ENCODE measurements around the gene CHST4. TPM values are rescaled to one million over a fixed set of nuclear protein-coding genes. Genes with fewer than 3 reads are reported as not detected.
A peak's percentile ranks its signal among the peaks of the same experiment; 100 is the strongest.

CHST4 gene
- total and polyA plus RNA-seq, 8 donors, result not detected

DNA sequence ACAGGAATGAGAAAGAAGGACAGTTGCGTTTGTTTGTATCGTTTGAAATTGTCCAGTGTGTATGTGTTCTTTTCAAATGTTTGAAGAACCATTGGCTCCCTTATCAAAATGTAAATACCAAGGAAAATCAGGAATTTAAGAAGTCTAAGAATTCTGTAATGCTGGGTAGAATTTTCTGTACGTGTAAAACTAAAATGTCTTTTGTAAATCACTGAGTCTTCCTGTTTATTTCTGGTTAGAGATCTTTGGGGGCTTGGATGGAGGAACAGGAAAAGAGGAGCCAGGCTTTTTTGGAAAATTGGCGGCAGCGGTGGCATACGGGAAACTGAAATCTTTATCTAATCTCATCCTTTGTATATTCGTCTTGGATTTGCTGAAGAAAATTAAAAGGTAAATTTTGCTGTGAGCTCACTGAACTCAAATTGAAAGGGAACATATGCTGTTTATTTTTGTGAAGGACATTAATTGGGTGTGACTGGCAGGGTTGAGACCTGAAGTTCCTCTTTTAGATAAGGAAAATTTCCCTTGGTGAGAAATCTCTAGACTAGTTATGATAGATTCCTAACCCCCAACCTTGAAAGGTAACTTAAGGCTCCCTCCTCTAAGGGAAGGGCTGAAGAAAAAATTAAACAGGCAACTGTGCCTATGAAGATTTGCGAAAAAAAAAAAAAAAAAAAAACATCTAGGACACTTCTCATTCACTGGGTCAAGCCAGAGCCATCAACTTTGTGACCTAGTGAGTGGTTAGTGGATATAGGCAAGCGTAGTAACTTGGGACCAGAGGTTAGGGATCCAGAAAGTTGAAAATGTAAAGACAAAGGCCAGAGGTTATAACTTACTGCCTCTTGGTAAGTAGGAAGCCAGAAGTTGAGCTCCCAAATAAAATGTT lies 39.8 kb downstream of the CHST4 start:
- H3K9me3 ChIP-seq, result peaks cover 0 to 16% (median 8%) of the 10 kb centered on the region in 4 donors
- no peak for TF ChIP-seq POLR2AphosphoS5 (IDR thresholded peaks at IDR 0.05)
- TF ChIP-seq POLR2A (IDR thresholded peaks at IDR 0.05), result no peak
- TF ChIP-seq EP300 (IDR thresholded peaks at IDR 0.05), result no peak
- TF ChIP-seq, protein P1, sequence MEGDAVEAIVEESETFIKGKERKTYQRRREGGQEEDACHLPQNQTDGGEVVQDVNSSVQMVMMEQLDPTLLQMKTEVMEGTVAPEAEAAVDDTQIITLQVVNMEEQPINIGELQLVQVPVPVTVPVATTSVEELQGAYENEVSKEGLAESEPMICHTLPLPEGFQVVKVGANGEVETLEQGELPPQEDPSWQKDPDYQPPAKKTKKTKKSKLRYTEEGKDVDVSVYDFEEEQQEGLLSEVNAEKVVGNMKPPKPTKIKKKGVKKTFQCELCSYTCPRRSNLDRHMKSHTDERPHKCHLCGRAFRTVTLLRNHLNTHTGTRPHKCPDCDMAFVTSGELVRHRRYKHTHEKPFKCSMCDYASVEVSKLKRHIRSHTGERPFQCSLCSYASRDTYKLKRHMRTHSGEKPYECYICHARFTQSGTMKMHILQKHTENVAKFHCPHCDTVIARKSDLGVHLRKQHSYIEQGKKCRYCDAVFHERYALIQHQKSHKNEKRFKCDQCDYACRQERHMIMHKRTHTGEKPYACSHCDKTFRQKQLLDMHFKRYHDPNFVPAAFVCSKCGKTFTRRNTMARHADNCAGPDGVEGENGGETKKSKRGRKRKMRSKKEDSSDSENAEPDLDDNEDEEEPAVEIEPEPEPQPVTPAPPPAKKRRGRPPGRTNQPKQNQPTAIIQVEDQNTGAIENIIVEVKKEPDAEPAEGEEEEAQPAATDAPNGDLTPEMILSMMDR (IDR thresholded peaks at IDR 0.05), result no peak
- peak overlapping the region in 4 of 5 donors; percentile 77 to 80 (median 78) for H3K27ac ChIP-seq
- no peaks in the 10 kb centered on the region for H3K36me3 ChIP-seq
- H3K27me3 ChIP-seq, result no peaks in the 10 kb centered on the region
- peak overlapping the region in 2 of 4 donors; percentile 52 to 56 for H3K4me3 ChIP-seq
- WGBS, 5 donors, result 23 to 36% (median 25%) methylated on average over 9 of the region's 9 CpGs
- intact Hi-C loops (cut with DNase I; ENCODE audit: low total_unique reads), result no loop called here
- no peak for DNase-seq
- peaks cover 11 to 21% (median 19%) of the 10 kb centered on the region in 4 donors for H3K4me1 ChIP-seq

DNA sequence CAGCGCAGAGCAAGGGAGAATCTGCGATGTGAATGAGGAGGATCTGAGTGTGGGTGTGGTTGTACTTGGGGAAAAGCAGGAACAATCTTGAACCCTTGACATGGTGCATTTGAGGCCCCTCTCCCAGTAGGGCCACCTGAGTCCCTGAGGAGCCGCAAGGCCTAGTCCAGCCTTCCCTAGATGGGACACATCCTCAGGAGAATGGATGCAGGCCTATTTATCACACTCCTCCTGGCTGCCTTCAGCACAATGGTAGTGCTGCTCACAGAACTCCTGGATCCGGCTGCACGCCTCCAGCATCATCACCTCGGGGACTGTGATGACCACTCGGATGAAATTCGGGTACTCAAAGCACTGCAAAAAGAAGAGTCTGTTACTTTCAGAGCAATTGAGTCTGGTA lies 41.7 kb downstream of the CHST4 start:
- no peaks in the 10 kb centered on the region for H3K36me3 ChIP-seq
- peaks cover 0 to 2% (median 0%) of the 10 kb centered on the region in 4 donors for H3K9me3 ChIP-seq
- peaks cover 11 to 21% (median 19%) of the 10 kb centered on the region in 4 donors for H3K4me1 ChIP-seq
- intact Hi-C loops (cut with DNase I; ENCODE audit: low total_unique reads), result no loop called here
- H3K4me3 ChIP-seq, result no peak overlapping the region
- TF ChIP-seq POLR2A (IDR thresholded peaks at IDR 0.05) (no peak), EP300 (IDR thresholded peaks at IDR 0.05) (no peak)
- TF ChIP-seq, protein P1 (IDR thresholded peaks at IDR 0.05), result no peak
- H3K27me3 ChIP-seq, result no peaks in the 10 kb centered on the region
- no peak for DNase-seq
- no peak overlapping the region for H3K27ac ChIP-seq
- 92 to 97% (median 95%) methylated on average over 8 of the region's 8 CpGs for WGBS, 5 donors

DNA sequence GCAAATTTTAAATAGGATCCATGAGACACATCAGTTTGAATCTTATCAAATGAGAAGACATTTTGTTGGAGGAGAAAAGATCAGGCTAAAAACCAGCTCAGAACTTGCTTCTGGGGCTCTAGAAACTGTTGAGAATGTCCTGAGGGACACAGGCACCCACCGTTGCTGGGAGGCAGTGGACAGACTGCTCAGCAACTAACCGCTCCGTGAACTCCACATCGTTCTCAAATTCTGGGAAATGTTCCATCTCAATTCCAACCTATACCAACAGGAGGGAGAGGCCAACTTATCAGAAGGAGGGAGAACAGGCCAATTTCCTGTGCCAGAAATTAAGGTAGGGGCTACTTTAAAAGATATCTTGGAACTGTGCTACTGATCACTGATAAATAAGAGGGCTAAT lies 42.3 kb downstream of the CHST4 start:
- no peaks in the 10 kb centered on the region for H3K27me3 ChIP-seq
- WGBS, 5 donors, result 26 to 57% (median 43%) methylated on average over 4 of the region's 4 CpGs
- no peaks in the 10 kb centered on the region for H3K9me3 ChIP-seq
- H3K36me3 ChIP-seq, result no peaks in the 10 kb centered on the region
- no peak overlapping the region for H3K27ac ChIP-seq
- DNase-seq, result peak in 1 of 2 donors; percentile 53
- intact Hi-C loops (cut with DNase I; ENCODE audit: low total_unique reads), result no loop called here
- H3K4me3 ChIP-seq, result no peak overlapping the region
- TF ChIP-seq, protein P1 (IDR thresholded peaks at IDR 0.05), result no peak
- TF ChIP-seq EP300 (IDR thresholded peaks at IDR 0.05), result no peak
- H3K4me1 ChIP-seq, result peaks cover 11 to 21% (median 19%) of the 10 kb centered on the region in 4 donors

DNA sequence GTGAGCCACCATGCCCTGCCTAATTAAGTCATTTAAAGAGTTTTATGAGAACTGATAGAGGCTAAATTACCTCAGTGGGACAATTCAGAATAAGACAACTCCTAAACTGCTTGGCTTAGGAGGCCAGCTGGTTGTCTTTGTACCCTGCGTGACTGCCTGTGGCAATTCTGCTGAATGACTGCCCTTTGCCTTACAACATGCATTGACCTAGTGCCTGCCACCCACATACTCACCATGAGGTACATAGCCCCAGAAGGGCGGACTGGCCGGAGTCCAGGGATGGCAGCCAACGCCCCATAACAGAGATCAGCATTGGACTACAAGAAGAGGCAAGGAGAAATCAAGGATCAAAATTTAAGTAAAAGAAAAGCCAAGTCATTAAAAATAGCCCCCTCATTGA lies 43.4 kb downstream of the CHST4 start:
- intact Hi-C loops (cut with DNase I; ENCODE audit: low total_unique reads), result no loop called here
- Histone ChIP-seq H3K4me1 (peaks cover 9 to 12% (median 11%) of the 10 kb centered on the region in 4 donors), H3K4me3 (no peak overlapping the region), H3K9me3 (no peaks in the 10 kb centered on the region), H3K36me3 (no peaks in the 10 kb centered on the region), H3K27ac (no peak overlapping the region), H3K27me3 (no peaks in the 10 kb centered on the region)
- WGBS, 5 donors, result 86 to 95% (median 92%) methylated on average over 4 of the region's 4 CpGs
- TF ChIP-seq, protein P1 (IDR thresholded peaks at IDR 0.05), result no peak
- TF ChIP-seq POLR2A (IDR thresholded peaks at IDR 0.05) (no peak), POLR2AphosphoS5 (IDR thresholded peaks at IDR 0.05) (no peak), EP300 (IDR thresholded peaks at IDR 0.05) (no peak)
- no peak for DNase-seq

Data from stomach (tissue), 9 donors.